NCI-H146 treated with DMSO at 0.1 percent for 48 hours (cell line): Measurements from ENCODE around the gene FAM9A.
"Not testable (repeated sequence)": the region's sequence is repeated elsewhere in the genome, so short reads cannot be mapped to it uniquely, and the experiment has no call there.

Source experiments
- DNase-seq: peaks from one replicate; lab custom pipeline; 2025; ENCODE audit not compliant: unreplicated experiment; lab: John Stamatoyannopoulos, UW

FAM9A gene

GRCh38 chrX:8805046-8805445 lies 3.9 kb upstream of the FAM9A start:
- no peak for DNase-seq

DNA sequence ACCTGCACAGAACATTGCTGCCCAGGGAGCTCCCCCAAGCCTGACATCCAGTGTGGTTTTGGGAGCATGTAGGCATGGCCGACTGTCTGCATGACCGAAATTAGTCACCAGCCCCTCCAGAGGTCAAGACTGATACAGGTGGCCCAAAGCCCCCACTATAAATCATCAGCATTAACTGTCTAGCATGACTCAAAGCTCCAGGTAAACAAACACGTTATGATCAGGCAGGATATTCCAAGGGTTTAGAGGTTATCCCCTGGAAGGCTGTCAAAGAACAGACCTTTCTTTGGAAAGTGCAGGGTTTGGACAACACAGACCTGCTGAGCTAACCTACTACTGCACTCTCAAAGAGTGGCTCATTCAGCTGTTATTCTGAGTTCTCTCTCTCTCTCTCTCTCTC lies 2.1 kb upstream of the FAM9A start:
- no peak for DNase-seq

GRCh38 chrX:8800351-8800750 lies 832 bp downstream of the FAM9A start:
- DNase-seq, result not testable (repeated sequence)

DNA sequence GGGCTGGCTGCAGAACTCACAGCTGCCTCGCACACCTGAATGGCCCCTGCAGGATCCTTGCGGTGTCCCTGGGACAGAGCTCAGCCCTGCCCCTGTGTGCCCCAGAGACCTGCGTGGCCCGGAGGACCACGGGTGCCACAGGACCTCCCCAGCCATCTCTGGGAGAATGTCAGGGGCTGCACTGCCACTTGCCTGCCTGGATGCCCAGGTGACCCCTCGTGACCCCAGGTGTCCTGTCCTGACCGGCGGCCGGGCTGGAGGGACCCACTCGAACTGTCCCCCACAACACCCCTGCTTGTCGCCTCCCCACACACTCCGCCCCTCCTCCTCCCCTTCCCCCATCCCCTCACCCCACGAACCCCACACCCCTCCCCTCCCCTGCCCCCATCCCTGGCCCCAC lies 1.9 kb downstream of the FAM9A start:
- DNase-seq, result not testable (repeated sequence)

DNA sequence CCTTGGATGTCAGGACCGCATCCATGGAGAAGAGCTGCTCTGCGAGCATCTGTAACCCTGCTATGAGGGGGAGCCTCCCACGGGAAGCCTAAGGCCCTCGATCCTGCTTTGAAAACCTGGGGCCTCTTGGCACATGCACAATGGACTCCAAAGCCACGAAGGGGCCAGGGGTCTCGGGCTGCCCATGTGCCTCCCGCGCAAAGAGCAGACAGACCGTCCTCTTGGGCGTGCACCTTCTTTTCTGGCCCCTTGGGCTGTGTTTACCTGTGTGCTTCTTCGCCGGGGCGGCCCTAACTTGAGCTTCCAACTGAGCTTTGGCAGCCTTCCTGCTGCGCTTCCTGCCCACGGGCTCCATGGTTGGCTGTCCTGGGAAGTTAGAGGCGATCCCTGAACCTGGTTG lies 2.5 kb downstream of the FAM9A start:
- not testable (repeated sequence) for DNase-seq

DNA sequence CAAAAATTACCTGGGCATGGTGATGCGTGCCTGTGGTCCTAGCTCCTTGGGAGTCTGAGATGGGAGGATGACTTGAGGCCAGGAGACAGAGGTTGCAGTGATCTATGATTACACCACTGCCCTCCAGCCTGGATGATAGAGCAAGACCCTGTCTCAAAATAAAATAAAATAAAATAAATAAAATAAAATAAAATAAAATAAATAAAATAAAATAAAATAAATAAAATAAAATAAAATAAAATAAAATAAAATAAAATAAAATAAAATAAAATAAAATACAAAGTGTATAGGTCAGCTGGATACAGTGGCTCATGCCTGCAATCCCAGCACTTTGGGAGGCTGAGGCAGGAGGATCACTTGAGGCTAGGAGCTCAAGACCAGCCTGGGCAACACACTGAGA lies 14.1 kb downstream of the FAM9A start:
- DNase-seq, result not testable (repeated sequence)

DNA sequence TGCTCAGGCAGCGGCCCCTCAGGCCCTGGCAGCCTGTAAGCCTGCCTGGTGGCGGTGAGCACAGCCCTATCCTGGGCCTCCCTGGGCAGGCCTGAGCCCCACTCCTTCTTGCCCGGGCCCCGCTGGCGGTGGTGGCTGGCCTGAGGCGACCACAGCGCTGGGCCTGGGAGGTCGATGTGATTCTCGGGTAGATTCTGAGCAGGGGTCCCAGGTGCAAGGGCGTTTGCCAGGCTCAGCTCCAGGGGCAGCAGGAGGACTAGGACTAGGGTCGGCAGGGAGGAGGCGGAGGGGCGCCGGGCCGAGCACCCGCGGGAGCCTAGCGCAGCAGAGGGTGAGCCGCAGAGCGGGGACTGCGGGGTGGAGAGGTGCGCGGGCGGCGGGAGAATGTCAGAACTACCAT lies 17.0 kb downstream of the FAM9A start:
- DNase-seq, result no peak

DNA sequence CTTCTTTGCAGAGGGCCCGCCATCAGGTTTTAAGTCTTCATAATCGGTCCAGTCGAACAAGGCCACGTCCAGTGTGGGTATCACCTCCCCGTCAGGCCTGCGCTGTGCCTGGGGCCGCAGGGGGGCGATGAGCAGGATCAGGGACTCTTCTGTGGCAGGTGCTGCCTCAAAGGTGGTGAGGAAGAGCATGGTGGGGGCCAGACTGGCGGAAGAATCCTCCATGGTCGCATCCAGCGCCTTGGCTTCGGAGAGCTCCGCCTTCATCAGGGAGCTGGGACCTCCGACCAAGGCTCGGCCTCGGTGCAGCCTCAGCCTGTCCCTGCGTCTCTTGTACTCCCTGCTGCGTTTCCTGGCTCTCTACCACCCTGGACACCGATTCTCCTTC lies 17.5 kb downstream of the FAM9A start:
- DNase-seq, result no peak

- DNase-seq, result peak; percentile 26
Measured at GRCh38 chrX:8783097-8783713, 18.0 kb downstream of the FAM9A start.

DNA sequence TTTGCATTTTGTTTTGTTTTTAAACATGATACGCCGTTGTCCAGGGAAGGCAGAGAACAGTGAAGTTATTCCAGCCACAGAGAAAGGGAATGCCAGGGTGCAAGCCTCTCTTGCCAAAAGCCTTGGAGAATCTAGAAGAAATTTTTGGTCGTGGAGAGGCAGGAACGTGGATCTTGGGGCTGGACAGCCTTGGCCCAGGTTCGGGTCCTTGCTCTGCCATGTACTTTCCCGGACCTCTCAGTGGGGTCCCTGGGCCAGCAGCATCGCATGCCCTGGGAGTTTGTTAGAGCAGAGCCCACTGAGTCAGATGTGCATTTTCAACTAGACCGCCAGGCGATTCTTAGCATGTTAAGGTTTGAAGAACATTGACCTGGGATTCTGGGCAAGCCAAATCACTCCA lies 18.6 kb downstream of the FAM9A start:
- no peak for DNase-seq

DNA sequence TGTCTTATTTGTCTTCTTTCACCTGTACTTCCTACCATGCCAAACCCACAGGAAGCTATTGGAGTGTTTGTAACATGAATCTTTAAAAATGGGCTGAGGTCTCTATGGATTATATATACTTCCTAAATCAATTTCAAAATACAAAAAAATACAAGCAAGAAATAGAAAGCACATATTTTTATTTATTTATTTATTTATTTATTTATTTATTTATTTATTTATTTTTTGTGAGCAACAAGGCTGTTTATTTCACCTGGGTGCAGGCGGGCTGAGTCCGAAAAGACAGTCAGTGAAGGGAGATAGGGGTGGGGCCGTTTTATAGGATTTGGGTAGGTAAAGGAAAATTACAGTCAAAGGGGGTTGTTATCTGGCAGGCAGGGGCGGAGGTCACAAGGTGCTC lies 19.3 kb downstream of the FAM9A start:
- DNase-seq, result not testable (repeated sequence)

- no peak for DNase-seq
Measured at GRCh38 chrX:8773117-8773516, 28.1 kb downstream of the FAM9A start.

GRCh38 chrX:8760021-8760420 lies 41.2 kb downstream of the FAM9A start:
- no peak for DNase-seq

- not testable (repeated sequence) for DNase-seq
Measured at GRCh38 chrX:8758706-8759105, 42.5 kb downstream of the FAM9A start.

GRCh38 chrX:8757609-8758389 lies 43.4 kb downstream of the FAM9A start:
- DNase-seq, result not testable (repeated sequence)

DNA sequence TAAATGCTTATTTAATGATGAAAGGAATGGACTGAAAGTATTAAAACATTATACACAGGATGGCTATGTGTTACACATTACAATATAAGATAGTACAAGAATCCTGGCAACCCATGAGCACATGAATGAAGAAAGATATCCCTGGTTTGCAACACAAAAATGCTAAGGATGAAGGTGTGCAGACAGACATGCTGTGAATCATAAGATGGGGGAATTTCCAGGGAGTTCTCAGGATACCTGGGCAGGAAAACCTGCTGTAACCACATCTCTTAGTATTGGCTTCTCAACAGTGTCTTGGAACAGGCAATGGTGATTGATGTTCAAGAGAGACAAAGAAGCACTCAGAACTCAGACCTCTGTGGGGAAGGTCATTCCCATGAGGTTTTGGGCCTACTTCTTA lies 45.4 kb downstream of the FAM9A start:
- DNase-seq, result no peak

DNA sequence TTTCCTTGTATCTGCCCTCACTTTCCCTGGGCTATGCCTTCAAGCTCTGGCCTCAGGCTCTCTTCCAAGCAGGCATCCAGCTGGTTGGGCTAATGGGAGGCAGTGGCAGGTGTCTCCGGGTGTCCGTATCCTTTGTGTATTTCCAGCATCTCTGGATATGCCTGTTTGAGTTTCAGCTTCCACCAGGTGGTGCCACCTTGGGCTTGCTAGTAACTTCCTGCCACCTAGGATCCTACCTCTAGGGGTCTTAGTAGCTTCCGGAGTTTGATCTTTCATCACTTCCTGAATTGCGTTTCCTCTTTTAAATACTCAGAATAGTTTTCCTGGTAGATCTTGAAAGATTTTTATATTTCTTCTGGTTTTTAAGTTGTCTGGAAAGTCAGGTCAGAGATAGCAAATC lies 46.1 kb downstream of the FAM9A start:
- no peak for DNase-seq

DNA sequence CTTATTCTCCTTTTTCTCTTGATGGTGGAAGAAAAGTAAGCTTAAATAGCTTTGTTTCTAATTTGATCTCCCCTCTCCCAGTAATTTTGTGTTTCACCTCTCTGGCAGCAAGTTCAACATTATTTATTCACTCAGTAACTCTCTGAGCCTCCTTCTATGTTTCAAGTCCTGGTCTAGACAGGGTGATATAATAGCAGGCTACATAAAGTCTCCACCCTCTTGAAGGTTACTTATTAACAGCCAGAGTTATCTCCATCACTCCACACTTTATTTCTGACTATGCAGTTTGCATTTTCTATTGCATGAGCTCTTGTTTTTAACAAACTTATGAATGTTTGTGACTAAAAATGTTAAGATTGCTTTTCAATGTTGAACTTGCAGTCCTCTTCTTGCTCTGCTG lies 51.5 kb downstream of the FAM9A start:
- no peak for DNase-seq

- DNase-seq, result no peak
Measured at GRCh38 chrX:8748855-8749254, 52.3 kb downstream of the FAM9A start.

DNA sequence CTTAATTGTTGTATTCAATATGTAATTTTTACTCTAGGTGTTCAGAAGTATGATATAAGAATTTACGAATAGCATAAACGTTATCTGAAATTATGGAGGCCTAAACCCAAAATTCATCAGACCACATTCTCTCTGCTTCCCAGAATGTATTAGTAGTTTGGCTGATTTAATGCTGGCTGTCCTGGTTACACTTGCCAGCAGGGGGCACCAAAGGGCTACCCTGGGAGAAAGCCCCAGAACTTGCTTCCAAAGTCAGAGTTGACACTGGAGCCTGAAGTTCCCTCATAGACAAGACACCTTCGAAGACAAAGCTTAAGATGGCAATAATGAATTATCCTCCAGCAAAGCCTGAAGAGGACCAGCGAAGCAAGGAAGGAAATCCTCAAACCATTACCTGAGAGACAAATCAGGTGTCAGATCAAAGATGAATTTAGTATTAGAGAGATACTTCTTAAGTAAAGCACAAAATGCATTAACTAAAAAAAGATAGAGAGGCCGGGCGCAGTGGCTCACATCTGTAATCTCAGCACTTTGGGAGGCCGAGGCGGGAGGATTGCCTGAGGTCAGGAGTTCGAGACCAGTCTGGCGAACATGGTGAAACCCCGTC lies 58.0 kb downstream of the FAM9A start:
- no peak for DNase-seq

DNA sequence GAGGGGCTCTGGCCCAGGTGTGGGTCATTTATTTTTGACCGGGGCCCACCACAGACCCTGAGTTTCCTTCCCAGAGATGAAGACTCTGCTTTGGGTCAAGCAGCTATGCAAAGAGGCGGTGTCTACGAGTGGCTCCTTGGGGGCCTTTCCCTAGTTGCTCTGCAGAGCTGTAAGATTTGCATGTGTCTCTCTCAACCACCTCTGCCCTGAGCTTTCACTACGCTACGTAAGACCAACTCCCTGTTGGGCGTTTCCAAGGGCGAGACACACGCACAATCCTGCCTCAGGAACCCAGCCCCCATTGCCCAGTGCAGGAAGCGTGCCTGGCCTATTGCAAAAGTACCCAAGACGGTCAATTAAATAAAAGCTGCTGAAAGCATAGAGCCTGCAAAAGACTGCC lies 59.2 kb downstream of the FAM9A start:
- DNase-seq, result no peak
